Upper lobe of left lung (tissue), 6 donors: ENCODE results near the gene GSDMA. TPM values are rescaled to one million over a fixed set of nuclear protein-coding genes. Genes with fewer than 3 reads are reported as not detected.

Experiments
- ATAC-seq, 2 donors: fragments of 200-7000 bp; cut with Tn5 transposase; one replicate each; pipeline ENCODE4 v1.9.1; 2022; ENCODE audit warnings: mild to moderate bottlenecking in 2 of 2, moderate library complexity in 2 of 2; ENCODE audit not compliant: low FRiP score in 2 of 2
- DNase-seq, 2 donors: peaks; one replicate each; pipeline ENCODE4 v3.0.0-alpha.2; 2019 to 2020
- H3K27ac ChIP-seq, 4 donors: fragments of 200-600 bp; sonication (generic); one replicate each; pipeline ENCODE4 v1.5.1; 2016 to 2019
- H3K27me3 ChIP-seq, 4 donors: fragments of 200-600 bp; sonication (generic); one replicate each; pipeline ENCODE4 v1.5.1; 2017 to 2019
- H3K36me3 ChIP-seq, 4 donors: fragments of 200-600 bp; sonication (generic); one replicate each; pipeline ENCODE4 v1.5.1; 2016 to 2019
- H3K4me1 ChIP-seq, 4 donors: fragments of 200-600 bp; sonication (generic); one replicate each; pipeline ENCODE4 v1.5.1; 2018 to 2019
- H3K4me3 ChIP-seq, 4 donors: fragments of 200-600 bp; sonication (generic); one replicate each; pipeline ENCODE4 v1.5.1; 2017 to 2019; ENCODE audit warnings: mild to moderate bottlenecking in 2 of 4, moderate library complexity in 1 of 4
- H3K9me3 ChIP-seq, 4 donors: fragments of 200-600 bp; sonication (generic); one replicate each; pipeline ENCODE4 v1.5.1; 2018 to 2019
- EP300 ChIP-seq, 4 donors: sonication (generic); formaldehyde crosslinking; IDR thresholded peaks; one replicate each; pipeline ENCODE4 v1.5.1; 2017; ENCODE audit warnings: antibody characterized with exemption in 4 of 4, control low read depth in 2 of 4
- POLR2A ChIP-seq, 4 donors: fragments of 450-650 bp; IDR thresholded peaks; one replicate each; pipeline ENCODE4 v1.5.1; 2016 to 2017; ENCODE audit warnings: antibody characterized with exemption in 4 of 4, mild to moderate bottlenecking in 2 of 4
- POLR2AphosphoS5 ChIP-seq, 2 donors: sonication (generic); formaldehyde crosslinking; IDR thresholded peaks; one replicate each; pipeline ENCODE4 v1.5.1; 2017; ENCODE audit warnings: antibody characterized with exemption in 2 of 2
- WGBS, 2 donors: methylation state at CpG; one replicate each; pipeline ENCODE4 v1.1.5; 2017 to 2018; 5-methylcytosine and 5-hydroxymethylcytosine counted together
- small RNA-seq, 4 donors: library from RNA; depleted of rRNA; stranded (forward); fragments of <200 nt; gene quantifications; one replicate each; pipeline ENCODE3, GENCODE V24; 2016
- total RNA-seq, 6 donors: library from RNA; depleted of rRNA in 4 of 6; stranded (reverse); fragments of >200 nt in 4 of 6; gene quantifications; one replicate each; pipeline versions ENCODE4 v1.1.0 to v1.2.1, GENCODE V29; 2016 to 2021
- TF ChIP-seq, protein P1 (sequence below), 6 experiments: fragments of 450-650 bp in 4 of 6; fragments of 200-600 bp in 2 of 6; sonication (generic) in 2 of 6; IDR thresholded peaks; one replicate each; pipeline ENCODE4 v1.5.1; 2016 to 2019; ENCODE audit warnings: antibody characterized with exemption in 6 of 6
- donor health status: DM: no; HTN: no; CAD: no; lungs with moderate emphysema.
- donor health status: DM: no; HTN: yes; CAD: no; lungs with severe emphysema.

GSDMA gene
- total RNA-seq, 6 donors from 2014 or later, result 0.14 to 0.61 (median 0.51) TPM; not detected in 2

DNA sequence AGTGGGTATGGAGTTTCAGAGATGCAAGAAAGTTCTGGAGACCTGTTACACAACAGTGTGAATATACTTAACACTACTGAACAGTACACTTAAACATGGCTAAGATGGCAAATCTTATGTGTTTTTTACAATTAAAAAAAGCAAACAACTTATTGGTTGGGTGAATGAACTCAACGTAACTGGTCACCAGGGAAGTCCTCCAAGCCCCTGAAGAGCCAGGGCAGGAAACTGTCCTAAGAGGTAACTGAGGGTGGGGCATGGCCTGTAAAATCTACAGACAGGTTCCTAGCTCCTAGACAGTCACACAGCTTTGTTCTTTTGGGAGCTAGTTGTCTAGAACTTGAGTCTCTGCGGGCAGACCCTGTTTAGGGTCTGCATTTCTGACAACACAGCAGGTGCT is 62.8 kb downstream of the GSDMA start:
- 62 to 70% methylated on average over 2 of the region's 2 CpGs for WGBS, 2 donors
- TF ChIP-seq, protein P1, sequence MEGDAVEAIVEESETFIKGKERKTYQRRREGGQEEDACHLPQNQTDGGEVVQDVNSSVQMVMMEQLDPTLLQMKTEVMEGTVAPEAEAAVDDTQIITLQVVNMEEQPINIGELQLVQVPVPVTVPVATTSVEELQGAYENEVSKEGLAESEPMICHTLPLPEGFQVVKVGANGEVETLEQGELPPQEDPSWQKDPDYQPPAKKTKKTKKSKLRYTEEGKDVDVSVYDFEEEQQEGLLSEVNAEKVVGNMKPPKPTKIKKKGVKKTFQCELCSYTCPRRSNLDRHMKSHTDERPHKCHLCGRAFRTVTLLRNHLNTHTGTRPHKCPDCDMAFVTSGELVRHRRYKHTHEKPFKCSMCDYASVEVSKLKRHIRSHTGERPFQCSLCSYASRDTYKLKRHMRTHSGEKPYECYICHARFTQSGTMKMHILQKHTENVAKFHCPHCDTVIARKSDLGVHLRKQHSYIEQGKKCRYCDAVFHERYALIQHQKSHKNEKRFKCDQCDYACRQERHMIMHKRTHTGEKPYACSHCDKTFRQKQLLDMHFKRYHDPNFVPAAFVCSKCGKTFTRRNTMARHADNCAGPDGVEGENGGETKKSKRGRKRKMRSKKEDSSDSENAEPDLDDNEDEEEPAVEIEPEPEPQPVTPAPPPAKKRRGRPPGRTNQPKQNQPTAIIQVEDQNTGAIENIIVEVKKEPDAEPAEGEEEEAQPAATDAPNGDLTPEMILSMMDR (IDR thresholded peaks at IDR 0.05), result no peak
- peak in 2 of 4 donors; percentile 31 to 60 for TF ChIP-seq EP300 (IDR thresholded peaks at IDR 0.05)
- peak in 1 of 2 donors; percentile 77 for DNase-seq
- Histone ChIP-seq H3K4me1 (peaks cover 62 to 66% (median 63%) of the 10 kb centered on the region in 4 donors), H3K27ac (peak overlapping the region; percentile 26 to 83 (median 79)), H3K27me3 (no peaks in the 10 kb centered on the region), H3K9me3 (no peaks in the 10 kb centered on the region), H3K4me3 (no peak overlapping the region), H3K36me3 (peaks cover 17 to 75% (median 44%) of the 10 kb centered on the region in 4 donors)
- no peak for ATAC-seq

DNA sequence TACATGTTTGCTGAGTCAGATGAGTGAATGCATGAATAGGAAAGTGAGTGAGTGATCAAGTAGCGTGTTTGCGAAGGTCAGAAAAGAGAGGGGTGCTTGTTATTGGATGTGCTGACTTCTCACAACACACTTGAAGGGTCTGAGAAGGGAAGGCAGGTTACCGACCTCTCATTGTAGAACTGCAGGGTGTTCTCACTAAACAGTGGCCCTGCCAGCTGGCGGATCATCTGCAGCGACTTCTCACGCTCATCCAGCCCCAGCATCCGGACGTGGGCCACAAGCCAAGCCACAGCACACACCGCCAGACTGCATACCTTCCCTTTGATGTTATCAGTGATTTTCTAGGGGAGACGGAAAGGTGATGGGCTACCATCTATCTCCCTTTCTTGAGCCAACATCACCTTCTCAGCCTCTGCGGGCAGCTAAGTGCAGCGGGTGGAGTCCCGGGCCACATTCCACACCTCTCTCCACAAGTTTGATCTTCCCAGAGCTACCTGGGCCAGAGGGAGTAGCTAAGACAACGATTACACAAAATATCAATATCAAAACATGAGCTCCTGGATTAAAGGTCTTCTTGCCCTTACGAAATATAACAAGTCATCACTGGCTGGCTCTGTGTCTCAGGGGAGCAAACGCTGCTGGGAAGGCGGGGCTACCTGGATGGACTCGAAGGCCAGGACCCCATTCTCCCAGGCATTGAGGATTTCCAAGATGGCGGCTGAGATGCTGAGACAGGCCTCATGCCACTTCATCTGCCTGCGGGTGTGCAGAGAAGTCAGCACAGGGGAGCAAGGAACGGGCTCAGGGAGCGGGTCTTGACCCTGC is 63.4 kb downstream of the GSDMA start:
- DNase-seq, result no peak
- H3K4me3 ChIP-seq, result no peak overlapping the region
- TF ChIP-seq POLR2AphosphoS5 (IDR thresholded peaks at IDR 0.05) (no peak), EP300 (IDR thresholded peaks at IDR 0.05) (no peak), POLR2A (IDR thresholded peaks at IDR 0.05) (no peak)
- TF ChIP-seq, protein P1 (IDR thresholded peaks at IDR 0.05), result no peak
- no peaks in the 10 kb centered on the region for H3K9me3 ChIP-seq
- no peak for ATAC-seq
- peak overlapping the region; percentile 26 to 83 (median 79) for H3K27ac ChIP-seq
- H3K36me3 ChIP-seq, result peaks cover 17 to 76% (median 49%) of the 10 kb centered on the region in 4 donors
- no peaks in the 10 kb centered on the region for H3K27me3 ChIP-seq
- H3K4me1 ChIP-seq, result peaks cover 56 to 60% (median 57%) of the 10 kb centered on the region in 4 donors
- WGBS, 2 donors, result 55 to 69% methylated on average over 19 to 22 of the region's 22 CpGs

DNA sequence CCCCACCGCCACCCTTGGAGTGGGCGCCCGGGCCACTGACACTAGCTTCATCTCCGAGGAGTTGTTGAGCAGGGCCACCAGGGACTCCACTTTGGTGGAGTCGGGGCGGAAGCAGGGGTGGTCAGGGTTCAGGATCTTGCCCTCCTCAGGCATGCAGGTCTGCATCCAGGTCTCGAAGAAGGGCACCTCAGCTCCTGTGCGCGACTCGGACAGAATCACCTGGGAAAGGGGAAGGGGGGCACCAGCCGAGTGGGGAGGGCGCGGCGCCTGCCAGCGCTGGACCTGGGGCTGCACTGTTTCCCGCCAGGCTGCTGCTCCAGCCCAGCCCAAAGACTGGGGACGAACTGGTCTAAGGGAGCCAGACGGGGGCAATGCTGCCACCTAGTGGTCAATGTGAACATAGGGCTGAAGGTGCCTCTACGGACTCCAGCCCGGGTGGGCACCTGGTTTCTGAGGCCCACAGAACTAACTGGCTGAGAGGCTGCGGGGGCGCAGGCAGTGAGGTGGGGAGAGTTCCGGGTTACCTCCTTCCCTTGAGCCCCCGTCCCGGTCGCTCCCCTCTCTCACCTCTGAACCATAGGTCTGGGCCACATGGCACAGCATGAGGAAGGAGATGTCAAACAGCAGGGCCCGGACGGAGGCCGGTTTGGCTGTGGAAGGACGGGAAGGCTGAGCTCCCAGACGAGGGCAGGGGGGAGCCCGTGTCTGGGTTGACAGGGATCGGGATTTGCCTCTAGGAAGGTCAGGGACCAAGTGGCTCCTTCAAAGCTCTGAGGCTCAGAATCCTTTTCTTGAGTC is 64.2 kb downstream of the GSDMA start:
- 39 to 62% methylated on average over 11 to 32 of the region's 33 CpGs for WGBS, 2 donors
- Histone ChIP-seq H3K4me3 (no peak overlapping the region), H3K36me3 (peaks cover 17 to 77% (median 57%) of the 10 kb centered on the region in 4 donors), H3K4me1 (peaks cover 47 to 52% (median 50%) of the 10 kb centered on the region in 4 donors), H3K27ac (peak overlapping the region in 3 of 4 donors; percentile 26 to 83 (median 78)), H3K9me3 (no peaks in the 10 kb centered on the region), H3K27me3 (no peaks in the 10 kb centered on the region)
- peak; percentile 91 to 92 for ATAC-seq
- TF ChIP-seq, protein P1 (IDR thresholded peaks at IDR 0.05), result peak; percentile 89 to 96 (median 92)
- TF ChIP-seq POLR2AphosphoS5 (IDR thresholded peaks at IDR 0.05), result no peak
- TF ChIP-seq EP300 (IDR thresholded peaks at IDR 0.05), result no peak
- TF ChIP-seq POLR2A (IDR thresholded peaks at IDR 0.05), result no peak
- DNase-seq, result peak; percentile 86 to 88

Small RNA genes within 50 kb of the gene (small RNA-seq; reads per million reads assigned to genes)
- 390 to 2,548 (median 1,043) reads per million in 4 donors for gene SNORD124

Other genes starting within 250 kb of the GSDMA start
- gene MIEN1, start 232.5 kb upstream of the GSDMA start, total RNA-seq, result 10 to 100 TPM; 26.2 to 54.1 (median 43.2) TPM
- gene GRB7, start 225.1 kb upstream of the GSDMA start, total RNA-seq, result 10 to 100 TPM; 19.9 to 82.8 (median 31.1) TPM
- 10 to 100 TPM in 1 of 6 donors, 1 to 10 TPM in 5; 2.2 to 14.9 (median 4.9) TPM for gene IKZF3, start 98.7 kb upstream of the GSDMA start, total RNA-seq
- gene ZPBP2, start 94.8 kb upstream of the GSDMA start, total RNA-seq, result not detected
- gene GSDMB, start 44.4 kb upstream of the GSDMA start, total RNA-seq, result 10 to 100 TPM in 3 of 6 donors, 1 to 10 TPM in 3; 5.6 to 73.3 (median 17.8) TPM
- 10 to 100 TPM; 69.9 to 99.6 (median 82.7) TPM for gene ORMDL3, start 35.4 kb upstream of the GSDMA start, total RNA-seq
- gene LRRC3C, start 35.3 kb upstream of the GSDMA start, total RNA-seq, result not detected
- gene PSMD3, start 17.8 kb downstream of the GSDMA start, total RNA-seq, result 100 to 1,000 TPM in 2 of 6 donors, 10 to 100 TPM in 4; 55.5 to 117 (median 78.8) TPM
- gene CSF3, start 52.4 kb downstream of the GSDMA start, total RNA-seq, result 10 to 100 TPM in 1 of 6 donors, 1 to 10 TPM in 5; 1.6 to 14.4 (median 2.7) TPM
- gene MED24, start 91.4 kb downstream of the GSDMA start, total RNA-seq, result 100 to 1,000 TPM in 1 of 6 donors, 10 to 100 TPM in 5; 36.5 to 157 (median 71.0) TPM
- gene THRA, start 100.0 kb downstream of the GSDMA start, total RNA-seq, result 10 to 100 TPM; 31.0 to 55.3 (median 49.9) TPM
- 10 to 100 TPM in 5 of 6 donors, 1 to 10 TPM in 1; 3.8 to 24.7 (median 15.8) TPM for gene NR1D1, start 137.6 kb downstream of the GSDMA start, total RNA-seq
- gene MSL1, start 159.0 kb downstream of the GSDMA start, total RNA-seq, result 100 to 1,000 TPM in 3 of 6 donors, 10 to 100 TPM in 3; 57.6 to 240 (median 97.0) TPM
- gene CASC3, start 177.5 kb downstream of the GSDMA start, total RNA-seq, result 100 to 1,000 TPM in 2 of 6 donors, 10 to 100 TPM in 4; 52.2 to 141 (median 75.0) TPM
- gene RAPGEFL1, start 214.5 kb downstream of the GSDMA start, total RNA-seq, result 10 to 100 TPM in 4 of 6 donors, 1 to 10 TPM in 2; 7.6 to 44.0 (median 13.5) TPM